ENCODE data around the gene GPN1.

The GPN1 gene

GRCh38 chr2:27663285-27664153 is 34.7 kb downstream of the GPN1 start, which contains the start of the genes SLC4A1AP and SUPT7L:
Gene SLC4A1AP, plus strand, starts transcription at chr2:27663889. Its CDS starts 26 bp downstream, at chr2:27663915.
Gene SUPT7L, minus strand, starts transcription at chr2:27663614. Its CDS starts 1,422 bp downstream, at chr2:27662192.
- H3K4me2 ChIP-seq (ENCODE audit: low read depth, low read length), result peak within 1 kb of the TSS; percentile 83
- no peaks in the 10 kb centered on the region for H3K9me3 ChIP-seq (replicated peaks; ENCODE audit: insufficient read depth, low read length)
- no peaks in the 10 kb centered on the region for H3F3A ChIP-seq (ENCODE audit: insufficient read depth, low read length)
- peak within 1 kb of the TSS; percentile 94 for H2AFZ ChIP-seq (ENCODE audit: low read length)
- peaks cover 9% of the 10 kb centered on the region for H3K4me1 ChIP-seq (ENCODE audit: low read length)
- no peaks in the 10 kb centered on the region for H3K27me3 ChIP-seq (replicated peaks; ENCODE audit: insufficient read depth, low read length)
- TF ChIP-seq EZH2phosphoT487 (IDR thresholded peaks at IDR 0.05; ENCODE audit: low read length), result no peak
- no peak for TF ChIP-seq EZH2 (optimal IDR thresholded peaks at IDR 0.05; ENCODE audit: low read depth, low read length)
- no peak for TF ChIP-seq CTCF (IDR thresholded peaks at IDR 0.05; ENCODE audit: low read length)
- peaks cover 9% of the 10 kb centered on the region; the same call in 1 of the 2 replicates for H3K36me3 ChIP-seq (replicated peaks; ENCODE audit: insufficient read depth, low read length)
- H4K20me1 ChIP-seq (ENCODE audit: insufficient read depth, low read length), result no peaks in the 10 kb centered on the region
- H3K9ac ChIP-seq (ENCODE audit: low read length), result peak within 1 kb of the TSS; percentile 77
- H3K79me2 ChIP-seq (ENCODE audit: low read length), result peaks cover 36% of the 10 kb centered on the region
- no peaks in the 10 kb centered on the region for H3K9me2 ChIP-seq (replicated peaks; ENCODE audit: insufficient read depth, low read length)
- H3K4me3 ChIP-seq (ENCODE audit: low read length), result peak within 1 kb of the TSS; percentile 83
- H3K27ac ChIP-seq (ENCODE audit: low read length), result peak within 1 kb of the TSS; percentile 73; the same call in 1 of the 2 replicates
- DNase-seq, result peak; percentile 80

GRCh38 chr2:27664154-27664574 is 35.3 kb downstream of the GPN1 start:
- Histone ChIP-seq H2AFZ (ENCODE audit: low read length) (peak overlapping the region; percentile 94), H3K4me2 (ENCODE audit: low read depth, low read length) (peak overlapping the region; percentile 83), H3K9me2 (replicated peaks; ENCODE audit: insufficient read depth, low read length) (no peaks in the 10 kb centered on the region), H3K4me3 (ENCODE audit: low read length) (peak overlapping the region; percentile 83), H3K27me3 (replicated peaks; ENCODE audit: insufficient read depth, low read length) (no peaks in the 10 kb centered on the region), H3K79me2 (ENCODE audit: low read length) (peaks cover 36% of the 10 kb centered on the region), H3K9ac (ENCODE audit: low read length) (peak overlapping the region; percentile 77; the same call in 1 of the 2 replicates), H4K20me1 (ENCODE audit: insufficient read depth, low read length) (no peaks in the 10 kb centered on the region), H3K36me3 (replicated peaks; ENCODE audit: insufficient read depth, low read length) (peaks cover 5% of the 10 kb centered on the region), H3K9me3 (replicated peaks; ENCODE audit: insufficient read depth, low read length) (no peaks in the 10 kb centered on the region), H3K27ac (ENCODE audit: low read length) (peak overlapping the region; percentile 73; the same call in 1 of the 2 replicates), H3K4me1 (ENCODE audit: low read length) (peaks cover 9% of the 10 kb centered on the region), H3F3A (ENCODE audit: insufficient read depth, low read length) (no peaks in the 10 kb centered on the region)
- TF ChIP-seq EZH2phosphoT487 (IDR thresholded peaks at IDR 0.05; ENCODE audit: low read length) (no peak), EZH2 (optimal IDR thresholded peaks at IDR 0.05; ENCODE audit: low read depth, low read length) (no peak), CTCF (IDR thresholded peaks at IDR 0.05; ENCODE audit: low read length) (no peak)
- peak; percentile 9 for DNase-seq

- Histone ChIP-seq H3K36me3 (replicated peaks; ENCODE audit: insufficient read depth, low read length) (peaks cover 5% of the 10 kb centered on the region), H3K79me2 (ENCODE audit: low read length) (peaks cover 36% of the 10 kb centered on the region), H3K27me3 (replicated peaks; ENCODE audit: insufficient read depth, low read length) (no peaks in the 10 kb centered on the region), H3K4me2 (ENCODE audit: low read depth, low read length) (peak overlapping the region; percentile 83), H3K4me3 (ENCODE audit: low read length) (peak overlapping the region; percentile 83), H3K9ac (ENCODE audit: low read length) (peak overlapping the region; percentile 77; the same call in 1 of the 2 replicates), H3K9me3 (replicated peaks; ENCODE audit: insufficient read depth, low read length) (no peaks in the 10 kb centered on the region), H3F3A (ENCODE audit: insufficient read depth, low read length) (no peaks in the 10 kb centered on the region), H3K9me2 (replicated peaks; ENCODE audit: insufficient read depth, low read length) (no peaks in the 10 kb centered on the region), H2AFZ (ENCODE audit: low read length) (peak overlapping the region; percentile 94), H4K20me1 (ENCODE audit: insufficient read depth, low read length) (no peaks in the 10 kb centered on the region), H3K27ac (ENCODE audit: low read length) (no peak overlapping the region), H3K4me1 (ENCODE audit: low read length) (peaks cover 9% of the 10 kb centered on the region)
- TF ChIP-seq EZH2phosphoT487 (IDR thresholded peaks at IDR 0.05; ENCODE audit: low read length) (no peak), CTCF (IDR thresholded peaks at IDR 0.05; ENCODE audit: low read length) (no peak), EZH2 (optimal IDR thresholded peaks at IDR 0.05; ENCODE audit: low read depth, low read length) (no peak)
- DNase-seq, result peak; percentile 7
Measured at GRCh38 chr2:27664622-27665363, 35.9 kb downstream of the GPN1 start.
